GM12878 (cell line): Measurements from ENCODE around the gene RCCD1. TPM values are rescaled to one million over a fixed set of nuclear protein-coding genes. Genes with fewer than 3 reads are reported as not detected.

ENCODE experiments used
- CBFB ChIP-seq: IDR thresholded peaks from 2 replicates; pipeline ENCODE4 v1.6.1; 2016; ENCODE audit warnings: antibody characterized with exemption, low read depth
- IRF4 ChIP-seq: IDR thresholded peaks from 2 replicates; pipeline ENCODE4 v1.6.1; 2011; ENCODE audit warnings: low read depth, low read length
- KLF5 ChIP-seq: fragments of 450-650 bp; IDR thresholded peaks from 2 replicates; pipeline ENCODE4 v1.6.1; 2014; ENCODE audit warnings: mild to moderate bottlenecking; ENCODE audit not compliant: partially characterized antibody
- MLLT1 ChIP-seq: fragments of 450-650 bp; IDR thresholded peaks from 2 replicates; pipeline ENCODE4 v1.6.1; 2016; ENCODE audit warnings: mild to moderate bottlenecking
- MTA2 ChIP-seq: fragments of 450-650 bp; IDR thresholded peaks from 2 replicates; pipeline ENCODE4 v1.6.1; 2016; ENCODE audit warnings: low read depth, mild to moderate bottlenecking, moderate library complexity
- MYC ChIP-seq: IDR thresholded peaks from 2 replicates; pipeline ENCODE4 v1.6.1; 2011; ENCODE audit warnings: mild to moderate bottlenecking, low read length, moderate library complexity, inconsistent platforms; ENCODE audit not compliant: insufficient read depth, insufficient replicate concordance, insufficient read length, severe bottlenecking
- NRF1 ChIP-seq: conservative IDR thresholded peaks from 2 replicates; pipeline ENCODE4 v1.6.1; 2011; ENCODE audit warnings: mild to moderate bottlenecking, low read depth, low read length, improper control_type of control experiment
- PBX3 ChIP-seq: IDR thresholded peaks from 2 replicates; pipeline ENCODE4 v1.6.1; 2011; ENCODE audit warnings: mild to moderate bottlenecking, low read depth, low read length, moderate library complexity; ENCODE audit not compliant: insufficient replicate concordance
- POLR2A ChIP-seq: IDR thresholded peaks from 2 replicates; pipeline ENCODE4 v1.6.1; 2011; ENCODE audit warnings: low read depth, mild to moderate bottlenecking, low read length
- SMARCA5 ChIP-seq: fragments of 450-650 bp; IDR thresholded peaks from 2 replicates; pipeline ENCODE4 v1.6.1; 2017; ENCODE audit warnings: mild to moderate bottlenecking
- SRF ChIP-seq, 2 experiments: IDR thresholded peaks; 2 replicates each; pipeline ENCODE4 v1.6.1; 2011; ENCODE audit warnings: low read depth in 2 of 2, low read length in 2 of 2, mild to moderate bottlenecking in 1 of 2, moderate library complexity in 1 of 2
- TAF1 ChIP-seq: IDR thresholded peaks from 2 replicates; pipeline ENCODE4 v1.6.1; 2011; ENCODE audit warnings: mild to moderate bottlenecking, low read depth, low read length, borderline replicate concordance
- TCF7 ChIP-seq: IDR thresholded peaks from 2 replicates; pipeline ENCODE4 v1.6.1; 2014; ENCODE audit warnings: antibody characterized with exemption, borderline replicate concordance
- WRNIP1 ChIP-seq: IDR thresholded peaks from 2 replicates; pipeline ENCODE4 v1.6.1; 2011; ENCODE audit warnings: low read depth, low read length, improper control_type of control experiment, borderline replicate concordance
- ZBTB40 ChIP-seq: fragments of 450-650 bp; IDR thresholded peaks from 2 replicates; pipeline ENCODE4 v1.6.1; 2016; ENCODE audit warnings: mild to moderate bottlenecking, moderate library complexity, borderline replicate concordance
- ZNF24 ChIP-seq: fragments of 450-650 bp; IDR thresholded peaks from 2 replicates; pipeline ENCODE4 v1.6.1; 2017; ENCODE audit warnings: antibody characterized with exemption, mild to moderate bottlenecking
- ZNF592 ChIP-seq: fragments of 450-650 bp; IDR thresholded peaks from 2 replicates; pipeline ENCODE4 v1.6.1; 2017; ENCODE audit warnings: mild to moderate bottlenecking, moderate library complexity
- polyA plus RNA-seq, 11 experiments: library from polyadenylated mRNA; depleted of rRNA in 4 of 11; unstranded in 6 of 11; stranded (reverse) in 5 of 11; fragments of >200 nt; fragmentation: Nextera tagmentation in 4 of 11; fragmentation: Illumina TruSeq in 1 of 11; extraction: Ambion mirVana in 4 of 11; extraction: Trizol in 1 of 11; gene quantifications; 1 replicate in 1 of 11; 2 replicates in 10 of 11; pipeline versions ENCODE4 v1.2.1 to v1.2.3, GENCODE V29; 2011 to 2016; ENCODE audit warnings: inconsistent platforms in 2 of 11, missing spikeins in 2 of 11, low read depth in 1 of 11
- total RNA-seq, 4 experiments: library from RNA; depleted of rRNA in 3 of 4; stranded (reverse); fragments of >200 nt in 3 of 4; fragmentation: Illumina TruSeq in 1 of 4; extraction: Trizol in 1 of 4; gene quantifications; 2 replicates each; pipeline versions ENCODE4 v1.2.1 to v1.2.3, GENCODE V29; 2013 to 2021

RCCD1 gene
- total and polyA plus RNA-seq, 10 of the 15 experiments (the other 5 are each of a cell fraction or from before 2014, with no cell fraction given), result 5.2 to 30.4 (median 20.9) TPM

DNA sequence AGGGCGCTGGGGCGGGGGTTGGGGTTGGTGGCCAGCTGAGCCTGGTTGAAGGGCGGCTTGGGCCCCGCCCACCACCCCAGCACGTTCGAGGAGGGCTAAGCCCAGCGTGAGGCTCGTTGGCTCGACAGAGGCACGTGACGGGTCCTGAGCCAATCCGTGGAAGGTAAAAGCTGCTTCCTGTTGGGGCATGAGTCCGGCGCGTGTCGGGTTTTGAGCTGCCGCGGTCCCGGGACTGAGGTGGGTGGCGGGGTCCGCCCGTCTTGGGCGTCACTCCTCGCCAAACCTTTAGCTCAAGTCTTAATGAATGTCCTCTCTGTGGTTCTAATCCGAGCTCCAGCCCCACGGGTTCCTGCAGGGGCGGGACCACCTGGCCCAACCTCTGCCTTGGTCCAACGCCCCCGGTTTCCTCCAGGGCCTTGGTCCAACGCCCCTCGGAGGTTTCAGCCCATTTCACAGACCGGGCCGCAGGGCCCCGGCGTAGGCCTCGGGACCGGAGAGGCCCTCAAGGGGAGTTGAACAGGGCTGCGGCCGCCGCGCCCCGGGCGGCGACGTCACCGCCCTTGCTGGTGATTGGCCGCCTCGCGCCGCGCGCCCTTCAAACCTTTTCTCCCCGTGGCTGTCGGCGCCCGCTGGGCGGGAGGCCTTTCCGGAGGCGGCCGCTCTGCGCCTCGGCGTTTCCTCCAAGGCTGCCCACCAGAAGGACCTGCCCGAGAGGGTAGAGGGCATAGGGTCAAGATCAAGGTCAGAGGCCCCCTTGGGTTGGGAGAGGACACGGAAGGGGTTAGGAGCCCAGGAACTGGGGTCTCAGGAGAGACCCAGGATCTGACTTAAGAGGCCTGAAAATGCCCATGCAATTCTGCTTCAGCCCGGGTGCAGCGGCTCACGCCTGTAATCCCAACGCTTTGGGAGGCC, at the start of gene RCCD1 (continued):
- no peak; the same call in 1 of the 2 replicates for TF ChIP-seq ZBTB40
- no peak for TF ChIP-seq ZNF592
- peak; percentile 93 for TF ChIP-seq POLR2A
- TF ChIP-seq TCF7, result no peak
- TF ChIP-seq TAF1, result peak; percentile 68; the same call in 1 of the 2 replicates
- TF ChIP-seq WRNIP1, result no peak
- TF ChIP-seq PBX3, result no peak
- TF ChIP-seq MTA2, result no peak
- no peak for TF ChIP-seq ZNF24
- TF ChIP-seq MYC, result peak; percentile 80
- peak; percentile 65; the same call in 1 of the 2 replicates for TF ChIP-seq CBFB
- TF ChIP-seq NRF1, result no peak
- peak; percentile 77; the same call in 1 of the 2 replicates for TF ChIP-seq SMARCA5
- 0 out of 2 replicates have a peak, but pooled peaks have one; percentile 45 for TF ChIP-seq MLLT1
- TF ChIP-seq IRF4, result no peak
- TF ChIP-seq KLF5, result no peak
- 0 out of 4 replicates have a peak, but pooled peaks of 1 of the 2 experiments have one; percentile 10 for TF ChIP-seq SRF (IDR thresholded peaks at IDR 0.05; ENCODE audit: low read depth in 2 of 2, low read length in 2 of 2)
